ENCODE results near the gene ROR2.

GRCh38 chr9:91783411-91783810 is 166.6 kb downstream of the ROR2 start:
- TF ChIP-seq CTCF (IDR thresholded peaks at IDR 0.05), result no peak
- no peak for TF ChIP-seq POLR2A (IDR thresholded peaks at IDR 0.05)

All from thyroid gland (tissue), 4 donors.